Measurements from ENCODE around the gene SULT1A2.

SULT1A2 gene

DNA sequence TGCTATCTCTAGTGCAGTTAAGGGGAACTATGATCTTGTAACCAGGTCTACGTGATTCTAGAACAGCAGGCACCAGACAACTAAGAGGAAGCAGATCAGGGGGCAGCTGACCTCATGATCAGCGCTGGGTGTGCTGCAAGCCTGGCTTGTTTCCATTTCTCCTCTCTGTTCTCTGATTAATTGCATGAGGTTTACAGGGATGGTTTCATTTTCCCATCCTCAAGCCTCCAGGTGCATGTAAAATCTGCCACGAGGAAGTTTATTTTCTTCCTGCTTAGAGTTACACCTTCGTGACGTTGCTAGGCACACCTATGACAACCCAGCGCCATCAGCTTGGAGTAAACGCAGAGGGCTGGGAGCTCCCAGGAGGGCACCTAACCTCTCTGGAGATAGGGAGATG is 53.8 kb downstream of the SULT1A2 start:
- DNase-seq = no peak
- H3K9me3 Mint-ChIP-seq = no peaks in the 10 kb centered on the region
- no peak overlapping the region for H3K4me3 Mint-ChIP-seq
- H3K4me1 Mint-ChIP-seq = peaks cover 14% of the 10 kb centered on the region
- peaks cover 19% of the 10 kb centered on the region for H3K27me3 Mint-ChIP-seq (ENCODE audit: low read depth, poor library complexity)
- no peak overlapping the region for H3K27ac Mint-ChIP-seq
- no peaks in the 10 kb centered on the region for H3K36me3 Mint-ChIP-seq (ENCODE audit: low read depth)
- TF ChIP-seq, protein P1, sequence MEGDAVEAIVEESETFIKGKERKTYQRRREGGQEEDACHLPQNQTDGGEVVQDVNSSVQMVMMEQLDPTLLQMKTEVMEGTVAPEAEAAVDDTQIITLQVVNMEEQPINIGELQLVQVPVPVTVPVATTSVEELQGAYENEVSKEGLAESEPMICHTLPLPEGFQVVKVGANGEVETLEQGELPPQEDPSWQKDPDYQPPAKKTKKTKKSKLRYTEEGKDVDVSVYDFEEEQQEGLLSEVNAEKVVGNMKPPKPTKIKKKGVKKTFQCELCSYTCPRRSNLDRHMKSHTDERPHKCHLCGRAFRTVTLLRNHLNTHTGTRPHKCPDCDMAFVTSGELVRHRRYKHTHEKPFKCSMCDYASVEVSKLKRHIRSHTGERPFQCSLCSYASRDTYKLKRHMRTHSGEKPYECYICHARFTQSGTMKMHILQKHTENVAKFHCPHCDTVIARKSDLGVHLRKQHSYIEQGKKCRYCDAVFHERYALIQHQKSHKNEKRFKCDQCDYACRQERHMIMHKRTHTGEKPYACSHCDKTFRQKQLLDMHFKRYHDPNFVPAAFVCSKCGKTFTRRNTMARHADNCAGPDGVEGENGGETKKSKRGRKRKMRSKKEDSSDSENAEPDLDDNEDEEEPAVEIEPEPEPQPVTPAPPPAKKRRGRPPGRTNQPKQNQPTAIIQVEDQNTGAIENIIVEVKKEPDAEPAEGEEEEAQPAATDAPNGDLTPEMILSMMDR (IDR thresholded peaks at IDR 0.05) = no peak

DNA sequence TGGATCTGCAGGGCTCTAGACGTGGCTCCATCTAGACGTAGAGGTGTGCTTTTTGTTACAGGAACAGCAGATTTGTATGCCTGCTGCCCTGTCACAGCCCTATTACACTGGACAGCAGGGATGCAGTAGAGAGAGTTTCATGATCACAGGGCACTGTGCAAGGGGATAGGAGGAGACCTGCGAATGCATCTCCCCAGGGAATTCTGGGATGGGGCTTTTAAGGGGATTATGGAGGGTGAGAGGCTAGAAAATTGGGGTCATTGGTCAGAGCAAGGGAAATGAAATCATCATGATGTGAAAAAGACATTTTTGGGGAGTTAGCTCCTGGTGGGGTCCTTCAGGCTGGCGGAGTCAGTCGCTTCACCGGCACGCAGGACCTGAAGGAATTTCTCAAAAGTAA is 54.2 kb downstream of the SULT1A2 start:
- H3K4me3 Mint-ChIP-seq = peak overlapping the region; percentile 10
- peaks cover 11% of the 10 kb centered on the region for H3K4me1 Mint-ChIP-seq
- TF ChIP-seq, protein P1 (IDR thresholded peaks at IDR 0.05) = no peak
- no peak overlapping the region for H3K27ac Mint-ChIP-seq
- no peaks in the 10 kb centered on the region for H3K9me3 Mint-ChIP-seq
- no peak for DNase-seq
- peaks cover 18% of the 10 kb centered on the region for H3K27me3 Mint-ChIP-seq (ENCODE audit: low read depth, poor library complexity)
- H3K36me3 Mint-ChIP-seq (ENCODE audit: low read depth) = no peaks in the 10 kb centered on the region

Data from nephron progenitor cell (in vitro differentiated cells).